NB4 (cell line): ENCODE results near the gene EPHB1.

Source experiments
- MYC ChIP-seq: IDR thresholded peaks from 2 replicates; pipeline ENCODE4 v1.6.1; 2011; ENCODE audit warnings: low read depth, low read length
- POLR2A ChIP-seq: IDR thresholded peaks from 2 replicates; pipeline ENCODE4 v1.6.1; 2011; ENCODE audit warnings: mild to moderate bottlenecking; ENCODE audit not compliant: insufficient read length; ENCODE audit errors: extremely low read depth
- TF ChIP-seq, protein P1 (sequence below): IDR thresholded peaks from one replicate; pipeline ENCODE4 v1.5.1; 2012; ENCODE audit warnings: low read depth, low read length
- TF ChIP-seq, protein P2 (sequence below): IDR thresholded peaks from 2 replicates; pipeline ENCODE4 v1.6.1; 2011; ENCODE audit warnings: low read depth, low read length

GRCh38 chr3:134964226-134964625 lies 169.2 kb downstream of the EPHB1 start:
- TF ChIP-seq, protein P1, sequence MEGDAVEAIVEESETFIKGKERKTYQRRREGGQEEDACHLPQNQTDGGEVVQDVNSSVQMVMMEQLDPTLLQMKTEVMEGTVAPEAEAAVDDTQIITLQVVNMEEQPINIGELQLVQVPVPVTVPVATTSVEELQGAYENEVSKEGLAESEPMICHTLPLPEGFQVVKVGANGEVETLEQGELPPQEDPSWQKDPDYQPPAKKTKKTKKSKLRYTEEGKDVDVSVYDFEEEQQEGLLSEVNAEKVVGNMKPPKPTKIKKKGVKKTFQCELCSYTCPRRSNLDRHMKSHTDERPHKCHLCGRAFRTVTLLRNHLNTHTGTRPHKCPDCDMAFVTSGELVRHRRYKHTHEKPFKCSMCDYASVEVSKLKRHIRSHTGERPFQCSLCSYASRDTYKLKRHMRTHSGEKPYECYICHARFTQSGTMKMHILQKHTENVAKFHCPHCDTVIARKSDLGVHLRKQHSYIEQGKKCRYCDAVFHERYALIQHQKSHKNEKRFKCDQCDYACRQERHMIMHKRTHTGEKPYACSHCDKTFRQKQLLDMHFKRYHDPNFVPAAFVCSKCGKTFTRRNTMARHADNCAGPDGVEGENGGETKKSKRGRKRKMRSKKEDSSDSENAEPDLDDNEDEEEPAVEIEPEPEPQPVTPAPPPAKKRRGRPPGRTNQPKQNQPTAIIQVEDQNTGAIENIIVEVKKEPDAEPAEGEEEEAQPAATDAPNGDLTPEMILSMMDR = no peak
- TF ChIP-seq POLR2A (no peak), MYC (no peak)
- TF ChIP-seq, protein P2, sequence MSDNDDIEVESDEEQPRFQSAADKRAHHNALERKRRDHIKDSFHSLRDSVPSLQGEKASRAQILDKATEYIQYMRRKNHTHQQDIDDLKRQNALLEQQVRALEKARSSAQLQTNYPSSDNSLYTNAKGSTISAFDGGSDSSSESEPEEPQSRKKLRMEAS = no peak
